ENCODE measurements around the gene CR1. TPM values are rescaled to one million over a fixed set of nuclear protein-coding genes. Genes with fewer than 3 reads are reported as not detected.

Gene CR1
- total RNA-seq, 1 experiment from 2014 or later, result not detected

- H3K9me3 ChIP-seq (ENCODE audit: control insufficient read depth, insufficient read depth, low read depth, low read length), result no peaks in the 10 kb centered on the region
- ChIA-PET CTCF (no interaction called here), POLR2A (no interaction called here)
- BruUV-seq (replicated peaks), result no TSS peak
- intact Hi-C loops (cut with micrococcal nuclease; ENCODE audit: unreplicated experiment), result no loop called here
- in situ Hi-C loops (cut with HindIII; ENCODE audit: low pct_unique_long_range_greater_than_20kb, low sequenced_read_pairs), result no loop called here
- TF ChIP-seq POLR2AphosphoS5 (IDR thresholded peaks at IDR 0.05; ENCODE audit: low read depth, low read length) (no peak), TCF7L2 (IDR thresholded peaks at IDR 0.05; ENCODE audit: low read depth, low read length) (no peak), SIN3A (IDR thresholded peaks at IDR 0.05; ENCODE audit: borderline replicate concordance, insufficient read depth, low read depth, low read length) (no peak)
- TF ChIP-seq, protein P1, sequence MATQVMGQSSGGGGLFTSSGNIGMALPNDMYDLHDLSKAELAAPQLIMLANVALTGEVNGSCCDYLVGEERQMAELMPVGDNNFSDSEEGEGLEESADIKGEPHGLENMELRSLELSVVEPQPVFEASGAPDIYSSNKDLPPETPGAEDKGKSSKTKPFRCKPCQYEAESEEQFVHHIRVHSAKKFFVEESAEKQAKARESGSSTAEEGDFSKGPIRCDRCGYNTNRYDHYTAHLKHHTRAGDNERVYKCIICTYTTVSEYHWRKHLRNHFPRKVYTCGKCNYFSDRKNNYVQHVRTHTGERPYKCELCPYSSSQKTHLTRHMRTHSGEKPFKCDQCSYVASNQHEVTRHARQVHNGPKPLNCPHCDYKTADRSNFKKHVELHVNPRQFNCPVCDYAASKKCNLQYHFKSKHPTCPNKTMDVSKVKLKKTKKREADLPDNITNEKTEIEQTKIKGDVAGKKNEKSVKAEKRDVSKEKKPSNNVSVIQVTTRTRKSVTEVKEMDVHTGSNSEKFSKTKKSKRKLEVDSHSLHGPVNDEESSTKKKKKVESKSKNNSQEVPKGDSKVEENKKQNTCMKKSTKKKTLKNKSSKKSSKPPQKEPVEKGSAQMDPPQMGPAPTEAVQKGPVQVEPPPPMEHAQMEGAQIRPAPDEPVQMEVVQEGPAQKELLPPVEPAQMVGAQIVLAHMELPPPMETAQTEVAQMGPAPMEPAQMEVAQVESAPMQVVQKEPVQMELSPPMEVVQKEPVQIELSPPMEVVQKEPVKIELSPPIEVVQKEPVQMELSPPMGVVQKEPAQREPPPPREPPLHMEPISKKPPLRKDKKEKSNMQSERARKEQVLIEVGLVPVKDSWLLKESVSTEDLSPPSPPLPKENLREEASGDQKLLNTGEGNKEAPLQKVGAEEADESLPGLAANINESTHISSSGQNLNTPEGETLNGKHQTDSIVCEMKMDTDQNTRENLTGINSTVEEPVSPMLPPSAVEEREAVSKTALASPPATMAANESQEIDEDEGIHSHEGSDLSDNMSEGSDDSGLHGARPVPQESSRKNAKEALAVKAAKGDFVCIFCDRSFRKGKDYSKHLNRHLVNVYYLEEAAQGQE (IDR thresholded peaks at IDR 0.05; ENCODE audit: insufficient read depth in 1 of 2, low read depth in 2 of 2, low read length in 1 of 2), result no peak
- TF ChIP-seq, protein P2, sequence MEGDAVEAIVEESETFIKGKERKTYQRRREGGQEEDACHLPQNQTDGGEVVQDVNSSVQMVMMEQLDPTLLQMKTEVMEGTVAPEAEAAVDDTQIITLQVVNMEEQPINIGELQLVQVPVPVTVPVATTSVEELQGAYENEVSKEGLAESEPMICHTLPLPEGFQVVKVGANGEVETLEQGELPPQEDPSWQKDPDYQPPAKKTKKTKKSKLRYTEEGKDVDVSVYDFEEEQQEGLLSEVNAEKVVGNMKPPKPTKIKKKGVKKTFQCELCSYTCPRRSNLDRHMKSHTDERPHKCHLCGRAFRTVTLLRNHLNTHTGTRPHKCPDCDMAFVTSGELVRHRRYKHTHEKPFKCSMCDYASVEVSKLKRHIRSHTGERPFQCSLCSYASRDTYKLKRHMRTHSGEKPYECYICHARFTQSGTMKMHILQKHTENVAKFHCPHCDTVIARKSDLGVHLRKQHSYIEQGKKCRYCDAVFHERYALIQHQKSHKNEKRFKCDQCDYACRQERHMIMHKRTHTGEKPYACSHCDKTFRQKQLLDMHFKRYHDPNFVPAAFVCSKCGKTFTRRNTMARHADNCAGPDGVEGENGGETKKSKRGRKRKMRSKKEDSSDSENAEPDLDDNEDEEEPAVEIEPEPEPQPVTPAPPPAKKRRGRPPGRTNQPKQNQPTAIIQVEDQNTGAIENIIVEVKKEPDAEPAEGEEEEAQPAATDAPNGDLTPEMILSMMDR (IDR thresholded peaks at IDR 0.05), result no peak
- DNase-seq (ENCODE audit: low read depth, low spot score) (no peak), ATAC-seq (no peak)
- H3K27ac ChIP-seq (ENCODE audit: low read length), result no peak overlapping the region
- no peak overlapping the region for H3K4me3 ChIP-seq (ENCODE audit: low read depth in 2 of 2, low read length in 2 of 2)
- H3K36me3 ChIP-seq (ENCODE audit: control insufficient read depth, insufficient read depth, low read length), result no peaks in the 10 kb centered on the region
- H3K27me3 ChIP-seq (ENCODE audit: control insufficient read depth, insufficient read depth, low read length), result peaks cover 14% of the 10 kb centered on the region
- no peaks in the 10 kb centered on the region for H3K4me1 ChIP-seq (ENCODE audit: control insufficient read depth, insufficient read depth, low read length)
Observed at GRCh38 chr1:207670192-207670591, 174.2 kb downstream of the CR1 start.

- H3K27me3 ChIP-seq (ENCODE audit: control insufficient read depth, insufficient read depth, low read length), result peaks cover 14% of the 10 kb centered on the region
- ChIA-PET POLR2A (no interaction called here), CTCF (no interaction called here)
- no peak overlapping the region for H3K4me3 ChIP-seq (ENCODE audit: low read depth in 2 of 2, low read length in 2 of 2)
- BruUV-seq (replicated peaks), result no TSS peak
- in situ Hi-C loops (cut with HindIII; ENCODE audit: low pct_unique_long_range_greater_than_20kb, low sequenced_read_pairs), result no loop called here
- no peak overlapping the region for H3K27ac ChIP-seq (ENCODE audit: low read length)
- H3K9me3 ChIP-seq (ENCODE audit: control insufficient read depth, insufficient read depth, low read depth, low read length), result no peaks in the 10 kb centered on the region
- TF ChIP-seq SIN3A (IDR thresholded peaks at IDR 0.05; ENCODE audit: borderline replicate concordance, insufficient read depth, low read depth, low read length), result no peak
- TF ChIP-seq, protein P1 (IDR thresholded peaks at IDR 0.05; ENCODE audit: insufficient read depth in 1 of 2, low read depth in 2 of 2, low read length in 1 of 2), result no peak
- TF ChIP-seq, protein P2 (IDR thresholded peaks at IDR 0.05), result no peak
- TF ChIP-seq TCF7L2 (IDR thresholded peaks at IDR 0.05; ENCODE audit: low read depth, low read length), result no peak
- no peak for TF ChIP-seq POLR2AphosphoS5 (IDR thresholded peaks at IDR 0.05; ENCODE audit: low read depth, low read length)
- H3K36me3 ChIP-seq (ENCODE audit: control insufficient read depth, insufficient read depth, low read length), result no peaks in the 10 kb centered on the region
- no peak for DNase-seq (ENCODE audit: low read depth, low spot score)
- intact Hi-C loops (cut with micrococcal nuclease; ENCODE audit: unreplicated experiment), result no loop called here
- H3K4me1 ChIP-seq (ENCODE audit: control insufficient read depth, insufficient read depth, low read length), result no peaks in the 10 kb centered on the region
- ATAC-seq, result no peak
Observed at GRCh38 chr1:207670997-207671396, 175.0 kb downstream of the CR1 start.
